CD4-positive, alpha-beta T cell treated with Interleukin-10 for 1 hour (primary cell): Measurements from ENCODE around the gene GPX3.
A peak's percentile ranks its signal among the peaks of the same experiment; 100 is the strongest.

Source experiments
- DNase-seq: peaks from one replicate; pipeline ENCODE4 v3.0.0-alpha.2; 2020

Gene GPX3

DNA sequence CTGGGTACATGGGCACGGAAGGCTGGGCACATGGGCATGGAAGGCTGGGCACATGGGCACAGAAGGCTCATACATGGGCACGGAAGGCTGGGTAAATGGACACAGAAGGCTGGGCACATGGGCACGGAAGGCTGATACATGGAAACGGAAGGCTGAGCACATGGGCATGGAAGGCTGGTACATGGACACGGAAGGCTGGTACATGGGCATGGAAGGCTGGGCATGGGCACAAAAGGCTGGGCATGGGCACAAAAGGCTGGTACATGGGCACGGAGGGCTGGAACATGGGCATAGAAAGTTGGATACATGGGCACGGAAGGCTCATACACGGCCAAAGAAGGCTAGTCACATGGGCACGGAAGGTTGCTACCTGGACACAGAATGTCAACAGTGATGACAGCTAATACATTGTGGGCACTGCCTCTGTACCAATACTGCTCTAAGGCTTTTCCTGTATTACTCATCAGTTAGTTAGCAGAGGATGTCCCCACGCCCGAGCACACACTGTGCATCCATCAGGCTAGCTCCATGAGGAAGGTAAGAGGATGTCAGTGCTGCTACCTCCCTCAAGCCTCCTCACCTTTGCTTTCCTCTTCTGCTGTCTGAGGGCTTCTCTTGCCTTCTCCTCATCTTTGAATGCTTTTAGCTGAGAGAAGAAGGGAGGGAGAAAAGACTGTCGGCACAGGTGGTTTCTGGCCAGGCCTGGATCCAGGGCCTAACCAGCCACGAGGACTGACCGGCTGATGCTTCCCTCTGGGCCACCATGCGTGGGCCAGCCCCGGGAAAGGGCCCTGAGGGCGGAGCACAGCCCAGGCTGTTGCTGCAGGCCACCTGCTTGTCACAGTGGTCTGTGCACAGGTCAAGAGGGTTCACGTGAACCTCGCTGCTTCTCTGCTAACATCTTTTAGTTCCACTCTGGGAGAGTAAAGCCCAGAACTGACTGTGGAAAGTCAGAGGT is 14.3 kb downstream of the GPX3 start:
- DNase-seq: no peak

DNA sequence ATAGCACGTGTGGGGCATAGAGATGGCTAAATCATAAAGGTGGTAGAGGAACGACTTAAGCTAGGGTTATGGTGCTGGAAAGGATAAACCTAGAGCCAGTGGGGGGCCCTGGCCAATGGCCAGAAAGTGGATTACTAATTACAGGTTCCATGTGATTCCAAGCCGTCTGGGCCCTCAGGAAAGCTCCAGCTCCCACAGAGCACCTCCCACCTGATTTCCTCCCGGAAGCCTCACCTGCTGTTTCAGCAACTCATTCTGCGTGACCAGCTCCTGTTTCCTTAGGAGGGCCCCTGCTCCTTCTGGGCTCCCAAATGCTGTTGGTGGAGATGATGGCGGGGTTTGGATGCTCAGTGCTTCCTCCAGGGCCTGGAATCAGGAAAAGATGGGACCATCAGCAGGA is 16.2 kb downstream of the GPX3 start:
- no peak for DNase-seq

DNA sequence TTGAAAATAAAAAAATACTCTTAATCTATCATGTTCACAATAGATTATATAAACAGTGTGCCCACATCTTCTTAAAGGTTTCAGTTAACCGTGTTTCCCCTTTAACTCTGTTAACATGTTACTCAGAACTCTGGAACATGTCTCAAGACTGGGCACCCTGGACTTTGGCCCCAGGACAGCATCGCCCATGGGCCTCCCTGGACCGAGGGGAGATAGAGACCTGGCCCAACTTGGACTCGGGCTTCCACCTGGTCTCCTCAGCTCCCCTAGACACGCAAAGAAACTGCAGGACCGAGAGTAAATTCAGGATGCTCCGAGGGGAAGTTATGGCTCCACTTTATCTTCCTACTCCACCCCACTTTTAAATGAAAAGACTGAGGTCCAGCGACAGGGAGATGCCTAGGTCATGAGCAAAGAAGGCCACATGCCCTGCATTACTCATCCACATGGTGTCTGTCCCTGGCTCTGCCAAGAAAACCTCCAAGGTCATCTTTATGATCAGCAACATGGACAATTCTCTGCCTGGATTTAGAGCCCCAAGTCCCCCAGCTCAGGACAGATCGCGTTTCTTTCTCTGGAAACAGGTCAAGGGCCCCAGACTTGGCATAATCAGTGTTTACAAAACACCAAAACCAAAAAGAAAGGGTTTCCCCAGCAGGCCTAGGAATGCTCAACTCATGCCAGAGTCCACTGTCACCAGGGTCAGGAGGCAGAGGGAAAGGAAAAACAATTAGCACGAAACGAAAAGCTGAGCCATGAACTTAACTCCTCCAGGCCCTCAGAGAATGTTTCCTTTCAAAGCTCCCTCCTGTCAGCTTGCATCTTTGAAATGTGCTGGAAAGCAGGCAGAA is 17.4 kb downstream of the GPX3 start:
- no peak for DNase-seq

DNA sequence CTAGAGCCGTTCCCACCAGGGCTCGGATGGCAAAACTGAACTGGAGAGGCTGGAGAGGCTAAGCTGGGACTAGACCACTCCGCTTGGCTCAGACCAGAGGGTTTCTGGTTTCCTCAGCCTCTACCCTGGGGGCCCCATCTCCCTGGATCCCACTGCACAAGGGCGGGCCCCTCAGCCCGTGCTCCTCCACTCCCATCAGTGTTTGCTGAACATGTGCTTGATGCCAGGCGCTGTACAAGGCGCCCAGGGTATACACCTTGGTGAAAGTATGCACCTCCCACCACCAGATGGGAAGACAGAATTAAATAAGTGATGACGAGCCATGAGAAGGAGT is 18.0 kb downstream of the GPX3 start:
- no peak for DNase-seq

DNA sequence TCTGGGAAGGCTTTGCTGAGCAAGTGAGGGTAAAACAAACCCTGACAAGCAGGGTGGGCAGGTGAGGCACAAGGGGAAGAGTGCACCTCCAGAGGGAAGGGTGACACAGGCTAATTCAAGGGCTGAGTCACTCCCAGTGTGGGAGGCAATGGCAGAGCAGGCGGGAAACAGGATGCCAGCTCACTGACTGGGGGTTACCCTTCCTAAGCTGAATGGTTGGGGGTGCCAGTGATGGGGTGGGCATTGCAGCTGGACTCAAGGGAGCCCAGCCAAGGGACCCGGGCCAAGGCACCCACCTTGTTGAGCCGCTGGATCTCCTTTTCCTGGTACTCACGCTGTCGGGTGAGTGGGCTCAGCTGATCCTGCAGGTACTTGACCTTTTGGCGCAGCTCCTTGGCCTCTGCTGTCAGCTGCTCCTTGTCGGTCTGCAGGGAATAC is 18.4 kb downstream of the GPX3 start:
- DNase-seq: no peak

DNA sequence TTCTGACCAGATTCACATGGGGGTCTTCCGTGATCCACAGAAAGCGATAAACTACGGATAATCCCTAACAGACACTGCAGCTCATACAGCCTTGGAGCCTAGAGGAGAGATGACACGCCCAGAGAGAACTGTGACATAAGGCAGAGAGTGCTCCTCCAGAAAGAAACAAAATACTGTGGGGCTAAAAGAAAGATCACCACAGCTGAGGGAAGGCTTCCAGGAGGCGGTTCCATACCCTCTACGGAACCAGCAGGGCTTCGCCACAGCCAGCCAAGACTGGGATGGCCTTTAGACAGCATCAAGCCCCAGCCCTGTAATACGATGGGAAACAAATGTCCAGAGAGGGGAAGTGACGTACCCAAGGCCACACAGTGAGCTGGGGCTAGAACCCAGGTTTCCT is 19.3 kb downstream of the GPX3 start:
- DNase-seq: no peak

DNA sequence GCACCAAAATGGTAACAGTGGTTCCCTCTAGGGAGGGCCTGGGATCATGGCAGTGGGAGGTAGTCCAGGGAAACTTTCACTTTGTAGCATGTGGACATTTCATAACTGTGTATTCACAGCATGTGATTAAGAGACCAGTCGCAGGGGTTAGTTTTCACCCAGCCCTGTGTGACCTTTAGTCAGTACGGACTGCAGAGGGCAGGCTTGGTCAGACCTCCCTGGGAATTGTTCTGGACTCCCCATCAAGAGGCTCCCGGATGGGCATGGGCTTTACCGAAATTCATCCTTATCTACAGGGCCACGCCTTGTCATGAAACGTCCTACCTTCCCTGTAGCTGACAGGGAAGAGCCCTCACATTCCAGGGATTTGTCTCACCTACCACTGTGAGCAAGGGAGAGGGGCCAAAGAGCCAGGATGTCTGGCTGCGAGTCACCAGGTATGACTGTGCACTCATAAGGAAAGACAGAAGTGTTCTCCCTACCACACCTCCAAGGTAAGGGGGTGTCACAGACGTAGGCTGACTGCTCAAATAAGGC is 19.9 kb downstream of the GPX3 start:
- DNase-seq: no peak

DNA sequence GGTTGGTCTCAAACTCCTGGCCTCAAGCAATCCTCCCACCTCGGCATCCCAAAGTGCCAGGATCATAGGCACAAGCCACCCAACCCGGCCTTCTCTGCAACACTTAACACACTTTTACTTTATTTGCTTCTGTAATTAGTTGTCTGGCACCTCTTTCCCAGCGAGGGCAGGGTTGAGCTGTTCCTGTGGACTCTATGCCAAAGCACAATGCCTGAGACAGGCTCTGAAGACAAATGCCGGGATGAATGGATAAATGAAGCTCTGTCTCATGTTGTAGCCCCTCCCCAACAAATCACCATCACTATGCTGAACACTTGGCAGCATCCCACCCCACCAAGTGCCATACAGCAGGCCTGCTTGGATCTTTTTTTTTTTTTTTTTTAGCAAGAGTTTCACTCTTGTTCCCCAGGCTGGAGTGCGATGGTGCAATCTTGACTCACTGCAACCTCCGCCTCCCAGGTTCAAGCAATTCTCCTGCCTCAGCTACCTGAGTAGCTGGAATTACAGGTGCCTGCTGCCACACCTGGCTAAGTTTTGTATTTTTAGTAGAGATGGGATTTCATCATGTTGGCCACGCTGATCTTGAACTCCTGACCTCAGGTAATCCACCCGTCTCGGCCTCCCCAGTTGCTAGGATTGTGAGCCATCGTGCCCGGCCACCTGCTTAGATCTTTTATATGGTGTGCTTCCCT is 21.3 kb downstream of the GPX3 start:
- DNase-seq: no peak

DNA sequence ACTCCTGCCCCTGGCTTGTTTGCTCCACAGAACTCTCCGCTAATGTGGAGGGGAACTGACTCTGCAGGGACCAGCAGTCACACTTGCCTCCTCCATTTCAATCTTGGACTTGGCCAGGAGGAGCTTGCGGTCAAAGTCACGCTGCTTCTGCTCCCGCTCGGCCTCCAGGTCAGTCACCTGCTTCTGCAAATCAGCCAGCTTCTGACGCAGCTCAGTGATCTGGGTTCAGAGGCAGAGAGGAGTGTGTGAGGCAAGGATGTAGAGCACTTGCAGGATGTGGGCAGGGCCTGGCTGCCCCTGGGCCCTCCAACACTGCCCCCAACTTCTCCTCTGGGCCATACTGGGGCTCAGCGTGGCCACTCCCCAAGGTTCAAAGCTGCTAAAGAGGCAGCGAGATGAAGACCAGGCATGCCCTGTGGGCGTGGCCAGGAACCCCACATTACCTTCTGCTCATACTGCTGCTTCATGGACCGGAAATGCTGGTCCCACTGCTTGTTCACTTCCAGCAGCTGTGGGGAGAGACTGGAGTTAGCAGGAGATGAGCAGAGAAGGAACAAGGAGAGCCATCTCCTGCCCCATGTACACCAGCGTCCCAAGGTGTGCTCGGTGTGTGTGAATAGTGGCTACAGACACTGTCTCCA is 22.2 kb downstream of the GPX3 start:
- DNase-seq: no peak

DNA sequence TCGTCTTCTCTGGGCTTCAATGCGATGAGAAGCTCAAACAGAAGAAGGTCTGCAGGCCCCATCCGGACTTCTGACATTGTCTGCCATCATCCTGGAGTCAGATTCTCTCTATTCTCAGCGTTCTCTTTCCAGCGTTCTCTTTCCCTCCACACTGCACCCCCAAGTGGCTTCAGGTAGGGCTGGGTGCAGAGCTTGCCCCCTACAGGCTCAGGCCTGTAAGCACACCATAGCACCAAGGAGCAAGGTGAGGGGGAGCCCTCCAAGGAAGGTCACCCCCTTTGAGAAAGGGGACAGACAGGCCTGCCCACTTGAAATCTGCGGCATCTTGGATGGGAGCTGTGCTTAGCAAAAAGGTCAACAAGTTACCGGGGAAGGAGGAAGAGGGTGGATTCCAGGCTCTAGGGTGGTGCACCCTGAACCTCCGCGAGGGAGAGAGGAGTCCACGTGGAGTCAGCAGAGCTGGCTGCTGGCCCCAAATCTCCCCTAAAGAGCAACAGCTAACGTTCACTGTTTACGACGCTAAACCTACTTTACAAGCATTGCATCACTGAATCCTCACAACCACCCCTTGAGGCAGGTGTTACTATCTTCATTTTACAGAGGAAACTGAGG is 27.5 kb downstream of the GPX3 start:
- peak; percentile 40 for DNase-seq

DNA sequence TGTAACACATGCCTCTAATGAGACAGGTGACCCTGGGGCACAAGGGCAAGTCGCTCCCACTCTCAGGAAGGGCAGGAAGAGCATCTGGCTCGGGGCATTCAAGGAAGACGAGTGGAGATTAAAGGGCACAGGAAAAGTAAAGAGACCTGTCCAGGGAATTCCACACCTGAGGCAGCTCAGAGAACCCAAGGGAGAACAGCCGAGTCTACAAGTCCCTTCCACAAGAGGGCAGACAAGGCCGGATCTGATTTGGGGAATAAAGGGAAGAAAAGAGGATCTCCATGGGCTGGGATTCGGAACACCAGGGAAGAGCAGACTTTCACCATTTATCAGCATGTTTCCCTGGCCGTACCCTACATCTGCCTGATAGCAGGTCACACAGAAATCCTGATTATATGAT is 28.1 kb downstream of the GPX3 start:
- DNase-seq: no peak

DNA sequence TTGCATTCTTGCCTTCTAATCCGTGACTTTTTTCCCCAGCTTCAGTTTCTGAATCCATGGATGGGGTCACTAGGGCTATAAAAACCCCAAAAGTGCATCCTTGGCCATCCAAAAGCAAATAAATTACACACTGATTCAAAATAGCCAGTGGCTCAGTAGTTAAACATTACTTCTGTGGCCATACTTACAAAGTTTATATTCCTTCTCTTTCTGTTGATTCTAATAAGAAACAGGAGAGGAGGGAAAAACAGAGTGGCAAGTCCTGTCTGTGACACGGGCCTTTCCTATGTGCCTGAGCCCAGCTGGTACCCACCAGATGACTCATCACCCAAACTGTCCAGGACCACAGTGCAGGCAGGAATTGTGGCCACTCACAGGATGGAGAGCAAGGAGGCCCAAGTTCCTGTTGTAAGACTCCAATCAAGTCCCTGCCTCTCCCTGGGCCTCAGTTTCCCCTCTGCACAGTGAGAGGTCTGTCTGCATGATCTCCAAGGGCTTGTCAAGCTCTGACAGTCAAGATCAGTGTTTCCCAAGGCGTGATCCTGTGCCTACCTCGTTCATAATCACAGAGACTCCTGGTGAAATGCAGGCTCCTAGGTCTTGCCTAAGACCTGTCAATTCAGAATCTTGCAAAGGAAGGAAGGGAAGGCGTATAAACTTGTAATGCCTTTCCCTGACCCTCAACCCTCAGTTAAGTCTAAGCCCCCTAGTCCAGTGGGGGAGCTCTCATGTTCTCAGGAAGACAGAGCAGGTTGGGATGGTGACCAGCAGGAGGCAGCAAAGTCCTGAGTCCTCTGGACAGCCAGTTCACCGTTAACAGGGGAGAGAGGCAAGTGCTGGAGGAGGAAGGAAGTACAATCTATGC is 30.9 kb downstream of the GPX3 start:
- DNase-seq: peak; percentile 78

DNA sequence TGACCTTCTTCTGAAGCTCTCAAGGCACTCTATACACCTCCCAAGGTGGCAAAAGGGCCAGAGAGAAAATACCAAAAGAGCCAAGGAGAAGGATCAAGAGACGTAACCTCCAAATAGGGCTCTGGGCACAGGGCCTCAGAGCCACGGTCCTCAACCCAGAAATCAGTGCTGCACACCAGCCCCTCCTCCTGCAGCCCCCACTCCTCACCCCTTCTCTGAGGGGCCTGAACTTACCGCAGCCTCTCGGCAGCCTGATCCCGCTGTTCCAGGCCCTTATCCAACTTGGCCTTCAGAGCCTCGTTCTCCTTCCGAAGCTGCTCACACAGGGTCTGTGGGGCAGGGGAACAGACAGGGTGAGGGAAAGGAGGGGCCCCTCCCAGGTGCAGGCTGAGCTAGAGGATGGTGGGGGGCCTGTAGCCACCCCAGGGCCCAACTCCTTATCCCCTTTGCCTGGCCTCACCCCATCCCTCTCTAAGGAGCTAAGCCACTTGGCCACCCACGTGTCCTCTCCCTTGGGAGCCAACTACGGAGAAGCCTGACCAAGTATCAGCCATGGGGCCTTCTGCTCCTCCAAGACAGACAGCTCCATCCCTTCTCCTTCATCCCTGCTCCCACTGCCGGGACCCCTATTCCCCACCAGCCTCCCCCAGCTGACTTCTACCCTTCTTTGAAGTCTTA is 31.7 kb downstream of the GPX3 start:
- no peak for DNase-seq

DNA sequence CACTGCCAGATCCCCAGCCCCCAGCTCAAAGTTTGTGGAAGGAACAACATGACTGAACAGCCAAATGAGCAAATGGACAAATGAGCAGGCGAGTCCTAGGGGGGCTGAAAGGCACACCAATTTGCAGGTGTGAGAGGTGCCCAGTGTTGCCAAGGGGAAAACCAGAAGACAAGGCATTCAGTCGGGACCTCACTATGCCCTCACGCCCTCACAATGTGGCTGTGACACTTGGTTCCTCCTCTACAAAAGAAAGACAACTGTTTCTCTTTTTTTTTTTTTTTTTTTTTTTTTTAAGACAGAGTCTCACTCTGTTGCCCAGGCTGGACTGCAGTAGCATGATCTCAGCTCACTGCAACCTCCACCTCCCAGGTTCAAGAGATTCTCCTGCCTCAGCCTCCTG is 32.4 kb downstream of the GPX3 start:
- no peak for DNase-seq

DNA sequence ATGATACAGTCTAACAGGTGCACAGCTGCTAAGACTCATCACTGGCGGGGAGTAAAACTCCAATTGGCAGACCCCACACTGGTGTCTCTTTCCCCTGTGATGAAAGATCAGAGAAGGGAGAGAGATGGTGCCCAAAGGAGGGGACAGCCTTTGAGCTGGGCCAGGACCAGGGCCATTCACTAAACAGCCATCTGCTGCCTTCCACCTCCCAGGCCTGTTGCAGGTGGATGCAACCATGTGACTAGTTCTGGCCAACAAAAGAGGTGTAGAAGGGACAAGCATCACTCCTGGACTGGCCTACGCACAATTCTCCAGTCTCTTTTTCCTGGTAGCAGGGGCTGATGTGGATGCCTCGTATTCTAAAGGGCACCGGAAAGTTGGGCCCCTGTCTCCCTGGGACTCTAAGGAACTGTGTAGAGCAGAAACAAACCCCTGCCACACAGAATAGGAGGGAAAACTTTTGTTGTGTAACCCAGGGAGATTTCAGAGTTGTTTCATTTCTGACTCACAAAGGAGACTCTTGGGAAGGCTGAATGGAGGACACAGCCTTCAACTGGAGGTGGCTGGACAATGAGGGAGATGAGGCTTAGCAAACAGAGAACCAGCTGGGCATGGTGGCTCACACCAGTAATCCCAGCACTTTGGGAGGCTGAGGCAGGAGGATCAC is 33.5 kb downstream of the GPX3 start:
- no peak for DNase-seq

DNA sequence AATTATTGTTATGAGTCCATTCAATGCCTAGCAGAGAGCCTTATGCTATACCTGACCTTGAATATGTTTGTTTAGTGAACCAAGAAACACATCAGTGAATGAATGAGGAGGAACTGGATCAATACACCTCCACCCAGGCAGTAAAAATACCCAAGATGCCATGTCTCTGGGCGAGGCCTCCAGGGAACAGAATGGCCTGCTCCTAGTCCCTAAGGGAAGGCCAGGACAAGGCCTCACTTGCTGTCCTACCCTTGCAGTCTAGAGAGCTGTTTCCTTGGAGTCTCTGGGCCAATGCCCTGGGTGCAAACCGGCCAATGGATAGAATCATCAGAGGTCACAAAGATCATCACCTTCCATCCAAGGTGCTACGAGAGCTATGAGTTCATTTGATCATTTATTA is 34.3 kb downstream of the GPX3 start:
- DNase-seq: no peak

DNA sequence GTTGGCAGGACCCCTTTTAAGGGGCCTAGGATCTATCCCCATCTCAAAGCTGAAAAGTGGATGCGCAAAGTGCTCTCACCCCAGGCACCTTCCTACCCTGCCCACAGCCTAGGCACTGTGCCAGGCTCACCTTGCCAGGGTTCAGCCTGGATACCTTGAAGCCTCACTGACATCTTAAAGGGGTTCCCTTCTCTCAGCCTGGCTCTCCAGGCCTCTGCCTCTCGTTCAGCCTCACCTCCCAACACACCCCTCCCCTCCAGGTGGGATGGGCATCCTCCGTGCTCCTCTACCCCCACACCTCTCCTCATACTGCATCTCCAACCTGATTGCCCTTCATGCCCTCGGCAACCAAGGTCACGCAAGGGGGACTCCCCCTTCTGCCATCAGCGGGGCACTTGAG is 34.9 kb downstream of the GPX3 start:
- no peak for DNase-seq

DNA sequence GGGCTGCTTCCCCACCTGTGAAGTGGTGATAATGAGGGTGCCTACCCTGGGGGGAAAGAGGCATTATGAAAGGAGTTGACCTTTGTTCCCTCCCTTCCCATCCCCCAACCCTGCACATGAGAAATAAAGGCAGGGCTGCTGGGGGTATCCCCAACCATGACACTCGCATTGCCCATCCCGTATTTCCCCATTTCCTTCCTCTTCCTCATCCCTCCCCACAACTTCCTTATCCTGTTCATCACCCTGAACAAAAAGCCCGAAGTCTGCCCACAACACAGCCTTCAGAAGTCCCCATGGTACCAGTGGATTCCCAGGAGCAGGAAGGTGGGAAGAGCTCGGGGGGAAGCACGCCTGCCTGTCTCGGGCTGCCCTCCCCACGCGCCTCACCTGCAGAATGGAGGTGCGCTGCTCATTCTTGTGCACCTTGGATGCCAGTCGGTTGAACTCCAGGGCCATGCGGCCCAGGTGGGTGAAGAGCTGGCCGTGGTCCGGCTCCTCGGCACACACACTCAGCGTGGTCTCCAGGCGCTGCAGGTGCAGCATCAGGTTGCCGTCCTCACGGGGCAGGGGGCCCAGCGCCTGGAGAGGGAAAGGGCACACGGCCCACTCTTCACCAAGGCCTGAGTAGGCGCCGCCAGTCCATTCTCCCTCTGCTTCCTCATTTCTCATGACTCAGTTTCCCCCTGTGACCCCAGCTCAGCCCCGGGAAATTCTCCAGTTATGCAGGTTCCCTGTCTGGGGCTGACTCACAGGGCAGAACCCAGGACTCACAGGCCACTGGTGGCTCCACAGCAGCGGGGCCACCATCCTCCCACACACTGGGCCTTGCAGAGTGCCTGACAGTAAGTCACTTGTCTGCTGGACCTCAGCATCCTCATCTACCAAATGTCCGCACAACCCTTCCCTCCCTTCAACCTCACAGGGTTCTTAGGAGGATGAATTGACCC is 36.3 kb downstream of the GPX3 start:
- DNase-seq: no peak

DNA sequence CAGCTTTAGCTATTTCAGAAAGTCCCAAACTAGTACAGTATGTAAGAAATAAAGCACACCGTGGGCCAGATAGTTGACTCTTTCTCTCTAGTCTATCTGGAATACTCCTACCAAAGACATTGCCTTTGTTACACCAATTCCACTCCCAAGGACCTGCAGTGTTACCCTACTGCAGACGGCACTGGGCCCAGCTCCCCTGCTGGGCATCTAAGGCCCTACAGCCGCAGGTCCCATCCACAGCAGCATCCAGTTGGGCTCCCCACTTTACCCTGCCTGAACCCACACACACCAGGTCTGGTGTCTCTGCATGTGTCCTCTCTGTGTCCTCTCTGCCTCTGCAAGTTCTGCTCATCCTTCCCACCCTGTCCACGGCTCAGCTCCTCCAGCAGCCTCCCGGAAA is 37.9 kb downstream of the GPX3 start:
- no peak for DNase-seq
